Left lung (tissue), 10 donors: Measurements from ENCODE around the gene TTC21A. TPM values are rescaled to one million over a fixed set of nuclear protein-coding genes. Genes with fewer than 3 reads are reported as not detected.

Experiments used
- ATAC-seq: fragments of 200-7000 bp; cut with Tn5 transposase; one replicate; pipeline ENCODE4 v1.9.1; 2020; ENCODE audit warnings: moderate library complexity
- DNase-seq, 4 donors: peaks; one replicate each; pipeline ENCODE4 v3.0.0-alpha.2; 2013 to 2020
- H3K27ac ChIP-seq, 2 donors: fragments of 200-600 bp; sonication (generic) in 1 of 2; one replicate each; pipeline versions ENCODE4 v1.5.0 to v1.8.0; 2020 to 2021
- H3K27me3 ChIP-seq, 2 donors: fragments of 200-600 bp; sonication (generic) in 1 of 2; one replicate each; pipeline versions ENCODE4 v1.5.0 to v1.8.0; 2020 to 2021
- H3K36me3 ChIP-seq, 2 donors: fragments of 200-600 bp; sonication (generic) in 1 of 2; one replicate each; pipeline versions ENCODE4 v1.5.0 to v1.8.0; 2020 to 2021
- H3K4me1 ChIP-seq, 2 donors: fragments of 200-600 bp; one replicate each; pipeline ENCODE4 v1.8.0; 2021
- H3K4me3 ChIP-seq, 2 donors: fragments of 200-600 bp; sonication (generic) in 1 of 2; one replicate each; pipeline versions ENCODE4 v1.5.0 to v1.8.0; 2020 to 2021; ENCODE audit warnings: mild to moderate bottlenecking in 1 of 2
- H3K9me3 ChIP-seq, 2 donors: fragments of 200-600 bp; sonication (generic) in 1 of 2; one replicate each; pipeline versions ENCODE4 v1.5.0 to v1.8.0; 2020 to 2021
- intact Hi-C, 2 donors: fragments of 100-400 bp; cut with DNase I; formaldehyde crosslinking; loops; one replicate each; pipeline versions ENCODE4 v1.11.2 to v1.14.2; 2022
- polyA plus RNA-seq, 6 donors: library from polyadenylated mRNA; unstranded; fragments of 120-200 nt; gene quantifications; one replicate each; pipeline ENCODE4 v1.2.1, GENCODE V29; 2013; ENCODE audit not compliant: insufficient read length in 6 of 6
- total RNA-seq, 2 donors: library from RNA; stranded (reverse); fragmentation: NEBNext Ultra II Directional; extraction: Animal tissue kit (Norgen Biotek cat#: 25700); gene quantifications; one replicate each; pipeline ENCODE4 v1.2.1, GENCODE V29; 2021
- TF ChIP-seq, protein P1 (sequence below), 2 donors: fragments of 200-600 bp; sonication (generic) in 1 of 2; IDR thresholded peaks; one replicate each; pipeline versions ENCODE4 v1.5.0 to v1.8.0; 2021; ENCODE audit warnings: antibody characterized with exemption in 2 of 2
- donor health status: DM: no; HTN: yes; CAD: no.
- donor health status: DM: no; HTN: no; CAD: no.

The TTC21A gene
- total and polyA plus RNA-seq, 8 donors, result 7.1 to 21.8 (median 14.3) TPM

DNA sequence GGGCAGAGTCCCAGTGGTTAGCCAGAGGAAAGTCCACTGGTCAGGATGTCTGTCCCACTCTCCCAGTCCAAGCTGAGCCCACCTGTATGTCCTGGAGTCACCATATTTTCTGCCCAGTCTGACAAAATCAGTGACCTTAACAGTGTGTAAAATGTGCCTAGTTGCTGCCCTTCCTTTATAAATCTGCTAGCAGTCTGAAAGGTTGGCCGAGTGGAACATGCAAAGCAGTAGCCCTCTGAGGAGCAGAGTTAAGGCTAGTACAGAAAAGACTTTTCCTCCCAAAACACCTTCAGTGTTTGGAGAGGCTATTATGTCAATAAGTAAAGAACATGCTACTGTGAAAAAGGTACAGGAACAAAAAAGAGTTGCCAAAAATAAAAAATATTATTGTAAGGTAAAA is 15.3 kb downstream of the TTC21A start:
- H3K27me3 ChIP-seq, result no peaks in the 10 kb centered on the region
- H3K9me3 ChIP-seq, result no peaks in the 10 kb centered on the region
- TF ChIP-seq, protein P1, sequence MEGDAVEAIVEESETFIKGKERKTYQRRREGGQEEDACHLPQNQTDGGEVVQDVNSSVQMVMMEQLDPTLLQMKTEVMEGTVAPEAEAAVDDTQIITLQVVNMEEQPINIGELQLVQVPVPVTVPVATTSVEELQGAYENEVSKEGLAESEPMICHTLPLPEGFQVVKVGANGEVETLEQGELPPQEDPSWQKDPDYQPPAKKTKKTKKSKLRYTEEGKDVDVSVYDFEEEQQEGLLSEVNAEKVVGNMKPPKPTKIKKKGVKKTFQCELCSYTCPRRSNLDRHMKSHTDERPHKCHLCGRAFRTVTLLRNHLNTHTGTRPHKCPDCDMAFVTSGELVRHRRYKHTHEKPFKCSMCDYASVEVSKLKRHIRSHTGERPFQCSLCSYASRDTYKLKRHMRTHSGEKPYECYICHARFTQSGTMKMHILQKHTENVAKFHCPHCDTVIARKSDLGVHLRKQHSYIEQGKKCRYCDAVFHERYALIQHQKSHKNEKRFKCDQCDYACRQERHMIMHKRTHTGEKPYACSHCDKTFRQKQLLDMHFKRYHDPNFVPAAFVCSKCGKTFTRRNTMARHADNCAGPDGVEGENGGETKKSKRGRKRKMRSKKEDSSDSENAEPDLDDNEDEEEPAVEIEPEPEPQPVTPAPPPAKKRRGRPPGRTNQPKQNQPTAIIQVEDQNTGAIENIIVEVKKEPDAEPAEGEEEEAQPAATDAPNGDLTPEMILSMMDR (IDR thresholded peaks at IDR 0.05), result no peak
- peaks cover 0 to 12% of the 10 kb centered on the region in 2 donors for H3K36me3 ChIP-seq
- intact Hi-C loops, result no loop called here
- no peak for ATAC-seq
- no peak overlapping the region for H3K27ac ChIP-seq
- no peak for DNase-seq
- no peak overlapping the region for H3K4me3 ChIP-seq
- peaks cover 0 to 13% of the 10 kb centered on the region in 2 donors for H3K4me1 ChIP-seq

DNA sequence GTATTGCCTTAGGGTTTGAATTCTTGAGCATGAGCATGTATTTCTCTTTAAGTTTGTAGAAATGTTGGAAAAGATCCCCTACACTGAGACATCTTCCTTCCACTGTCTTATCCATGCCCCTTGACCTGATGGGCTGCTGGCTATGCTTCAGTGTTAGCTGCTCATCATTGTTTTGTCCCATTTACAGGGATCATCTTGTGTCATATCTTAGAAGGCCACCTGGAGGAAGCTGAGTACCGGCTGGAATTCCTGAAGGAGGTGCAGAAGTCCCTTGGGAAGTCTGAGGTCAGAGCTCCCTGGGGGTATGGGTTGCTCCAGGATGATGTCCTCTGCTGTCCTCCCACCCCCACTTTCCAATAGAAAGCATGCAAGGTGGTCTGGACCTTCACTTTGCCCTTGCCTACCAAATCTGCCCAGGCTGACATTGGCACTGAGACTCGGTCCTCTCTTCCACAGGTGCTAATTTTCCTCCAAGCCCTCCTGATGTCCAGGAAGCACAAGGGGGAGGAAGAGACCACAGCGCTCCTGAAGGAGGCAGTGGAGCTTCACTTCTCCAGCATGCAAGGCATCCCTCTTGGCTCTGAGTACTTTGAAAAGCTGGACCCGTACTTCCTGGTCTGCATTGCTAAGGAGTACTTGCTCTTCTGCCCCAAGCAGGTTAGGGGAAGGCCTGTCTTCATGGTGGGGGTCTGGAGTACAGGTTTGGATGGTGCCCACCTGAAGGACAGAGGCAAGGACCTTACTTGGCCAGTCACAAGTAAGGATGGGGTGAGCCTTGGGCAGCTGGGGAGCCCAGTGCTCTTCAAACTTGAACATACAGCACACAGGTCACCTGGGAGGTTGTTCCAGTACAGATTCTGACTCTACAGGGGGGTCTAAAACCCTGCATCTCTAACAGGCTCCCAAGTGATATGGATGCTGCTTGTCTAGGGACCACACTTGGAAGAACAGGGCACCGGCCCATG is 17.7 kb downstream of the TTC21A start:
- intact Hi-C loops, result loop anchor here in 1 of 2 donors (5.0 kb wide), 1 partner anchor 167 kb away; no protein-coding TSS in a partner anchor

GRCh38 chr3:39125841-39126500 is 18.5 kb downstream of the TTC21A start:
- DNase-seq, result no peak
- Histone ChIP-seq H3K36me3 (no peaks in the 10 kb centered on the region), H3K9me3 (no peaks in the 10 kb centered on the region), H3K27me3 (no peaks in the 10 kb centered on the region), H3K4me3 (no peak overlapping the region), H3K4me1 (peaks cover 0 to 13% of the 10 kb centered on the region in 2 donors), H3K27ac (peak overlapping the region in 1 of 2 donors; percentile 46)
- intact Hi-C loops, result loop anchor here in 1 of 2 donors (5.0 kb wide), 1 partner anchor 166 kb away; no protein-coding TSS in a partner anchor
- TF ChIP-seq, protein P1 (IDR thresholded peaks at IDR 0.05), result no peak
- ATAC-seq, result peak; percentile 88

More for the DNA sequence above, 17.7 kb downstream of the TTC21A start:
- Histone ChIP-seq H3K4me1 (peaks cover 0 to 13% of the 10 kb centered on the region in 2 donors), H3K27me3 (no peaks in the 10 kb centered on the region), H3K4me3 (no peak overlapping the region), H3K9me3 (no peaks in the 10 kb centered on the region), H3K27ac (peak overlapping the region in 1 of 2 donors; percentile 46), H3K36me3 (no peaks in the 10 kb centered on the region)
- TF ChIP-seq, protein P1 (IDR thresholded peaks at IDR 0.05), result peak; percentile 23 to 27
- DNase-seq, result no peak
- ATAC-seq, result peak; percentile 89

- Histone ChIP-seq H3K4me1 (peaks cover 0 to 13% of the 10 kb centered on the region in 2 donors), H3K9me3 (no peaks in the 10 kb centered on the region), H3K4me3 (no peak overlapping the region), H3K36me3 (no peaks in the 10 kb centered on the region), H3K27ac (peak overlapping the region in 1 of 2 donors; percentile 0), H3K27me3 (no peaks in the 10 kb centered on the region)
- TF ChIP-seq, protein P1 (IDR thresholded peaks at IDR 0.05), result peak; percentile 27 to 48
- no peak for DNase-seq
- intact Hi-C loops, result loop anchor here in 1 of 2 donors (5.0 kb wide), 1 partner anchor 166 kb away; no protein-coding TSS in a partner anchor
- ATAC-seq, result peak; percentile 77
Observed at GRCh38 chr3:39126532-39127071, 19.1 kb downstream of the TTC21A start.
